RKO (cell line): ENCODE results near the gene LPO.

ENCODE experiments used
- DNase-seq: peaks from one replicate; pipeline ENCODE4 v3.0.0-alpha.2; 2016; ENCODE audit warnings: low spot score

Gene LPO

GRCh38 chr17:58229384-58229783 is 9.0 kb upstream of the LPO start:
- DNase-seq: no peak

- no peak for DNase-seq
Measured at GRCh38 chr17:58229881-58230280, 8.5 kb upstream of the LPO start.

- DNase-seq: no peak
Measured at GRCh38 chr17:58231641-58232040, 6.7 kb upstream of the LPO start.

- peak; percentile 81 for DNase-seq
Measured at GRCh38 chr17:58232707-58233156, 5.7 kb upstream of the LPO start.

- DNase-seq: no peak
Measured at GRCh38 chr17:58233543-58233942, 4.8 kb upstream of the LPO start.

GRCh38 chr17:58234512-58234911 is 3.9 kb upstream of the LPO start:
- no peak for DNase-seq

- no peak for DNase-seq
Measured at GRCh38 chr17:58235821-58236220, 2.6 kb upstream of the LPO start.

- no peak for DNase-seq
Measured at GRCh38 chr17:58236394-58236793, 2.0 kb upstream of the LPO start.

- no peak for DNase-seq
Measured at GRCh38 chr17:58239987-58240386, 1.6 kb downstream of the LPO start.

- no peak for DNase-seq
Measured at GRCh38 chr17:58242171-58242784, 3.9 kb downstream of the LPO start.

- no peak for DNase-seq
Measured at GRCh38 chr17:58244963-58245362, 6.6 kb downstream of the LPO start.

- no peak for DNase-seq
Measured at GRCh38 chr17:58245428-58246103, 7.2 kb downstream of the LPO start.

GRCh38 chr17:58246104-58246740 is 7.8 kb downstream of the LPO start:
- no peak for DNase-seq

GRCh38 chr17:58246781-58247180 is 8.4 kb downstream of the LPO start:
- DNase-seq: no peak

- DNase-seq: no peak
Measured at GRCh38 chr17:58247511-58248363, 9.4 kb downstream of the LPO start.

GRCh38 chr17:58248955-58249269 is 10.5 kb downstream of the LPO start:
- DNase-seq: no peak

- DNase-seq: no peak
Measured at GRCh38 chr17:58249270-58250133, 11.1 kb downstream of the LPO start.

- DNase-seq: no peak
Measured at GRCh38 chr17:58250344-58251011, 12.1 kb downstream of the LPO start.

- DNase-seq: no peak
Measured at GRCh38 chr17:58252141-58252540, 13.8 kb downstream of the LPO start.

GRCh38 chr17:58253082-58253481 is 14.7 kb downstream of the LPO start:
- no peak for DNase-seq

- DNase-seq: no peak
Measured at GRCh38 chr17:58254803-58255202, 16.4 kb downstream of the LPO start.
